T-helper 2 cell treated with Interferon-gamma antibody and Interleukin-4, amounts not matched to agents 100 ng/mL and 5 ng/mL, for 36 hours (primary cell): ENCODE data around the gene COMMD10. TPM values are rescaled to one million over a fixed set of nuclear protein-coding genes. Genes with fewer than 3 reads are reported as not detected.

Experiments used
- intact Hi-C: fragments of 100-400 bp; cut with micrococcal nuclease; formaldehyde crosslinking; loops from one replicate; pipeline ENCODE4 v1.15.1; 2023
- total RNA-seq: library from RNA; stranded (reverse); gene quantifications from 2 replicates; pipeline ENCODE4 v1.2.3, GENCODE V29; 2022

Gene COMMD10
- total RNA-seq, 1 donor from 2014 or later: 29.2 TPM

GRCh38 chr5:116209166-116209565 is 124.3 kb downstream of the COMMD10 start:
- intact Hi-C loops: no loop called here

- intact Hi-C loops: no loop called here
These were observed 127.4 kb downstream of the COMMD10 start for GRCh38 chr5:116212225-116212624.

DNA sequence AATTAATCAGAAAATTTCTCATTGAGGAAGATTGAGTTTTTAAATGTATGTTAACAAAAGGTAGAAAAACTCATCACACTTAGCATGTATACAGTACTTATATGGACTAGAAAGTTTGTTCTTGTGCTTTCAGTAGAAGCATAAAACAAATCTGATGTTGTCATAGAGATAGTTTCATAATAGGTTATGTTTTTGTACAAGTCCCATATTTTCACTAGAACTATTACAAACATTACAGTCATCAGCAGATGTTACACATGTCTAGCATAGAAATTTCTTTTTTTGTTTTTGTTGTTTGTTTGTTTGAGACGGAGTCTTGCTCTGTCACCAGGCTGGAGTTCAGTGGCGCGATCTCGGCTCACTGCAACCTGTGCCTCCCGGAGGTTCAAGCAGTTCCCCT is 131.4 kb downstream of the COMMD10 start:
- intact Hi-C loops: no loop called here

GRCh38 chr5:116225281-116225922 is 140.6 kb downstream of the COMMD10 start:
- intact Hi-C loops: no loop called here

DNA sequence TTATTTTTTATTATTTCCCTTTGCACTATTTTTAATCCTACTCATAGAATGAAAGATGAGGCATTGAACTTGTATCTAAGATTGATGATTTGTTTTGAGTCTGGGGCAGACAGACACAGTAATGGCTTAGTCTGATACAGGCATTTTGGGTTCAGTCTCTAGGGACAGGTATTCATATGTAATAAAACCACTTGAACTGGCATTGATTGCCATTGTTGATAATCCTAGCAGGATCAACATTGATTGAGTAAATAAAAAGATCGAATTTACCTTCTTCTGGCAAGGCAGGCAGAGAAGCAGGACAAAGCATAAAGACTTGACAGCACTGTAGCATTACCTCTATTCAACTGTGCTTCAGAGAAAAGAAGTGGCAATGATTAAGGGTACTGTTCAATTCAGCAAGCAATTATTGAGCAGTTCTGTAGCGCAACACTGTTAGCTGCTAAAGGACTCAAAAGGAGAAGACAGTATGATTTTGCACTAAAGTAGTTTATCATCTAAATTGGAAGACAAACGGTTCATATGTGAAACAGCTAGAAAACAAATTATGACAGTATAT is 144.4 kb downstream of the COMMD10 start:
- intact Hi-C loops: no loop called here

GRCh38 chr5:116231288-116231687 is 146.5 kb downstream of the COMMD10 start:
- intact Hi-C loops: no loop called here

DNA sequence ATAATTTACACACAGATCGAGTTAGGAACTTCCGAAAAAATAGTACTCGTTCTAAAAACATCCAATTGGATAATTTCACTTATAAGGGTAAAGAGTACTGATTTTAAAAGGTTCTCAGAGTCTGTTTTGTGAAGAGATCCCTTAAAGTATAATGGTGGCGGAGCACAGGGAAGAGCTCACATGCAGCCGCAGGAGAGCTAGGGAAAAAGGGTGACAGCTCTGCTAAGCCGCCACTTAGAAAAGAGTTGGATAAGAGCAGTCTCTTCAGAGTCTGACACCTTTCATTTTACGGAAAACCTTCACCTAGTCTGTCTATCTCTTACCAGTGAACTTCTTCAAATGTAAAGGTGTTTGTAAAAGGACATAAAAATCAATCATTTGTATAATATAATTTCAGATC is 149.9 kb downstream of the COMMD10 start:
- intact Hi-C loops: no loop called here

GRCh38 chr5:116237917-116238500 is 153.2 kb downstream of the COMMD10 start:
- intact Hi-C loops: no loop called here

- intact Hi-C loops: no loop called here
These were observed 157.5 kb downstream of the COMMD10 start for GRCh38 chr5:116242343-116242742.

DNA sequence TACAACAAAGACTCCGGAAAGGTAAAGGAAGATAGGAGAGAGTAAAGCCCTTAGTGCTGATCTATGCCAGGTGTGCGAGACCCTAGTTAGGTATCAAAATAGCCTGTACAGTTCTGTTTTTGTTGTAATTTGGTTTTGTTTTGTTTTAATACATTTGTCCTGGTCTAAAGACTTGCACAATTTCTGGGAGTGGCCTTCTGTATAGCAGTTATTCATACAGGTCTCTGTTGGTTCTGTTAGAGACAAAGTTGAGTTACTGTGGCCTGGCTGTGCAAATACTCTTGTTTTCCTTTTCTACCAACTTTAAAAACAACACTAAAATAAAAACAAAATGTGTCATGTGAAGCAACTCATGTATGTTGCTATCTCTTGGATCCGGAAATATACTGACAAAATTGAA is 163.6 kb downstream of the COMMD10 start:
- intact Hi-C loops: no loop called here

- intact Hi-C loops: no loop called here
These were observed 164.8 kb downstream of the COMMD10 start for GRCh38 chr5:116249648-116250047.

GRCh38 chr5:116256717-116257116 is 171.9 kb downstream of the COMMD10 start:
- intact Hi-C loops: no loop called here

DNA sequence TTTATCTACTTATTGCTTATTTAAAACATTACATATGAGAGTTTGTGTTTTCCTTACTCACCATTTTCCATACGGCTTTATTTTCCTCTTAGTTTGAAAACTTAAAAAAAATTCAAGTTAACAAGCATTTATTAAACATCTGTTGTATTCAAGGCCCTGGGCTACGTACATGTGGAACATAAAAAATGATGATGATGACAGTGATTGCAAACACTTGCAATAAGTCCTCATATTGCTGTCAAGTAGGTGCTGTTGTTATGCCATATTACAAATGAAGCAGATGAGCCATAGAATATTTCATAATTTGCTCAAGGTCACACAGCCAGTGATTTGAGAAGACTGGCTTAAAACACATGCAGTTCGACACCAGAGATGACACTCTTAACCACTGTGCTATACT is 180.6 kb downstream of the COMMD10 start:
- intact Hi-C loops: no loop called here

DNA sequence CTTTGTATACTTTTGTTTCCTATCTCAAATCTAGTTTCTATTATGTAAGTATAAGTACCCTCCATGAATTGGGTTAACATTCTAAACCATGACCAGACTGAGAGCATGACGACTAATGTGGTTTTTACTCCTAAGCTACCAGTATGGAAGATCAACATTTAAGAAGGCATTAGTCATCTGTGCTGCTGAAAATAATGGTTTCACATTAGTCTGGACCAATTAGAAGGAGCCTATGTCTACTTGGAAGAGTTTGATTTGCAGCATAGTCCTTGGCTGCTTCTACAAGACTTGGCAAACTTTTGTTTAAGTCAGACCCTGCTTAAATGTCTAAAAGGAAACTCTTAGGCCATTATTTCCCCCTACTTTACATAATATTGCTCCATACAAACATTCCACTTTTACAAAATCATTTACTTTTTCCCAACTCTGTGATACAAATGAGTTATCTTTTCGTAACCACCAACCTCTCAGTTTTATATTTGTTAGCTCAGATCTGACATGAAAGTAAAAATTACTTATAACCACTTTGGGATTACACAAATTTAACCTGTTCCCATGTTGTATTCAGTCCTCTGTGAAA is 186.7 kb downstream of the COMMD10 start:
- intact Hi-C loops: no loop called here

DNA sequence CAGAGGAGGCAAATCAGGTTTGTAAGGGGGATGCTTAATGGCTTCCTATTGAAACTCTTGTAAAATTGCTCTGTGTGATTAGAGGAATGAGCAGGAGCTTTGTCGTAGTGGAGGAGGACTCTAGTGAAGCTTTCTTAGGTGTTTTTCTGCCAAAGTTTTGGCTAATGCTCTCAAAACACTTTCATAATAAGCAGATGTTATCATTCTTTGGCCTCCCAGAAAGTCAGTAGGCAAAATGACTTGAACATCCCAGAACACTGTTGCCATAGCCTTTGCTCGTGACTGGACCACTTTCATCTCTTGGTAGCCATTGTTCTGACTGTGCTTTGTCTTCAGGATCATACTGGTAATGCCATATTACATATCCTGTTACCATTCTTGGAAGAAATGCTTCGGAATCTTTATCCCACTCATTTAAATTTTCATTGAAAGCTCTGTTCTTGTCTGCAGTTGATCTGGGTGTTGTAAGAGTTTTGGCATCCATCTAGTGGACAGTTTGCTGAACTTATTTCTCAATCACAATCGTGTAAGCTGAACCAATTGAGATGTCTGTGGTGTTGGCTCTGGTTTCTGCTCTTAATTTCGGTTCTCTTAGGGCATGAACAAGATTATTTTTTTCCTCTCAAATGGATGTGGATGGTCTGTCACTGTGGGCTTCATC is 187.6 kb downstream of the COMMD10 start:
- intact Hi-C loops: no loop called here

DNA sequence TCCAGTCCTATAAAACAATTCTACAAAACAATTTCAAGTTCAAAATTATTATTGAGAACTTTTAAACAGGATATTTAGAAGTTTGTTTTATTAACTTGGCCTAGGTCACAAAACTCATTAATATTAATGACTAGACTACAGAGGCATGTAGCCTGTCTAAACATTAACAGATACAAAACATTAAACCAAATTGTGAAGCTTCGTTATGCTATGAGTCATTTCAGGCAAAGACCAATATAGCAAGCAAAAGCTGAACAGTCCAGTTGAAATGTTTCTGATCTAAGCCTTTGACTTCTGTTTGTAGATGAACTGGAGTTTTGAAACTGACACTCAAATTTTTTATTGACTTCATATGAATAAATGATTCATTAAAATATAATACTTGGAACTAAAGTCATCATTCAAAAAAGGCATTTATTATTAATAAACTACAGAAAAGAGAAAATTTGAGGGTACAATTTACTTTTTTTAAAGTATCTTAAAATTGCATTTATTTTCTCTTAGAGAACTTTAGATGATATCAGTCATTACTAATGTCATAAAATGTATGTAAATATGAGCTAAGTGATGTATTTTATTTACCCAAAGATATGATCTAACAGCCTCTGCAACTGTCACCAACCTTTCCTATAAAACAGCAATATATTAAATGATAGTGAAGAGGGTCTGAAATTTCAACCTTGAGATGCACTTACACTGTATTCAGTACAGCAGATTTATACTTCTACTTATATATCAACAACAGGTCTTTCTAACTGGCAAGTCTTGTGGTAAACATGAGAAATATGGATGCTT is 188.8 kb downstream of the COMMD10 start:
- intact Hi-C loops: no loop called here

- intact Hi-C loops: no loop called here
These were observed 189.4 kb downstream of the COMMD10 start for GRCh38 chr5:116274251-116274650.

DNA sequence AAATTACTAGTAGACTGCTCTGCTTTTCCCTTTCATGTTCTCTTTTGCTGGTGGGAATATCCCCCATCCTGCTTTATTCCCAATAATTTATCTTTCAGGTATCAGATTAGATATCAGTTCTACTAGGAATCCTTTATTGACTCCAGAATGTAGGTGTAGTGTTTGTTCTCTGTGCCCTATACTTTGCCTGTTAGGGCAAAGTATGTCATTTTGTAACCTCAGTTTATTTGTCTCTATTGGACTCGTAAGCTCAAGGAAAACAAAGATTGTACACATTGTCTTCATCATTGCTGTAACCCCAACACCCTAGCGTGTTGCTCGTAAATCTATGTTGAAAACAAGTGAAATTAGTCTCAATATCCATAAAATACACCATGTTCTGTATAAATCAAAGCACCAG is 190.5 kb downstream of the COMMD10 start:
- intact Hi-C loops: no loop called here

DNA sequence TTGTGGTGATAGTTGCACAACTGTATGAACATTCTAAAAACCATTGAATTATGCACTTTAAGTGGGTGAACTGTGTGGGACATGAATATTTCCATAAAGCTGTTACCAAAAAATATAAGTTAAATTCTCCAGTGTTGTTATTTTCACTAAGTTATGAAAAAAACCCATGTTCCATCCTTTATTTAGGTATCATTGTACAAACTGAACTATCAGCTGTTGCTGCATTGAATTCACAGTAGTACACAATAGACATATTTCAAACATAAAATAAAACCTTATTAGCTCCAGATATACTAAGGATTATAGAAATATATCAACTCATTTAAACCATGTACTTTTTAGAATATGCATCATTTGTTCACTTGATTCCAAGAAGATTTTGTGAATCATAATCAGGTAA is 192.1 kb downstream of the COMMD10 start:
- intact Hi-C loops: no loop called here

DNA sequence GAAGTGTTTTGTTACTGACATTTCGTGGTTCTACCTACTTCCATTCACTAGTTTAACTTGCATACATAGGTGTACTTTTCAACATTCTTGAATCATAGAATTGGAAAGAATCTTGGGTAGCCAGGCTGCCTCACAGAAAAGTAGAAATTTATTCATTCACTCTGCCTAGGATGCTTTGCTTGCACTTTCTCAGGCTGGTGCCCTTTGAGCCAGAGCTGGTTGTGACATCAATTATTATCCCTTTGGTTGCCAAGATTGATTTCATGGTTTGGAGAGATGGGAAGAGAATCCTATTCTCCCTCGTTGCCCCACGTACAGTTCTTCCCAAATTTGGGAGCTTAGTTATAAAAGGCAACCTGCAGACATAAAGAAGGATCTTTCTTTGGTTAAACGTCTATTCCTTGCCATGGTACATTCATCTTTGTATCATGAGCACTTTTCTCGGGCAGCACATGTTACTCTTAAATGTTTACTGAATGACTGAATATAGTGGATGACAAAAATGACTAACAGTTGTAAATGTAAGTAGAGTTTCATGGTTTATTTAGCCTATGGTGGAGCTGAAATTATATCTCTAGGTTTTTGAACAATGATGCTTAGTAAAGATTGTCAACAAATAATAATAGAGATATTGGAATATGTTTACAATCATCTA is 195.5 kb downstream of the COMMD10 start:
- intact Hi-C loops: no loop called here

- intact Hi-C loops: no loop called here
These were observed 196.5 kb downstream of the COMMD10 start for GRCh38 chr5:116281309-116281708.
